NCI-H2081 (cell line): Measurements from ENCODE around the gene SLC25A44.

Source experiments
- DNase-seq, 2 experiments: peaks; one replicate each; lab custom pipeline; 2025; lab: John Stamatoyannopoulos, UW

The SLC25A44 gene

GRCh38 chr1:156193488-156194299 lies at the start of gene SLC25A44:
TSS of gene SLC25A44 (plus strand) at chr1:156194104. CDS start at chr1:156199848, 5,744 bp downstream.
- peak; percentile 100 for DNase-seq

- no peak for DNase-seq
These were observed 49.2 kb upstream of the SLC25A44 start for GRCh38 chr1:156144742-156145141.

GRCh38 chr1:156145650-156146019 lies 48.3 kb upstream of the SLC25A44 start:
- no peak for DNase-seq

- DNase-seq = peak; percentile 62 to 82
These were observed 47.7 kb upstream of the SLC25A44 start for GRCh38 chr1:156146020-156146768.

- no peak for DNase-seq
These were observed 47.0 kb upstream of the SLC25A44 start for GRCh38 chr1:156146769-156147405.

- no peak for DNase-seq
These were observed 45.7 kb upstream of the SLC25A44 start for GRCh38 chr1:156148216-156148615.

- no peak for DNase-seq
These were observed 44.3 kb upstream of the SLC25A44 start for GRCh38 chr1:156149374-156150332.

- no peak for DNase-seq
These were observed 43.4 kb upstream of the SLC25A44 start for GRCh38 chr1:156150333-156151011.

- no peak for DNase-seq
These were observed 42.7 kb upstream of the SLC25A44 start for GRCh38 chr1:156151093-156151688.

GRCh38 chr1:156152628-156153027 lies 41.3 kb upstream of the SLC25A44 start:
- no peak for DNase-seq

GRCh38 chr1:156153362-156153761 lies 40.5 kb upstream of the SLC25A44 start, which contains the start of gene SEMA4A:
TSS of gene SEMA4A (plus strand) at chr1:156153585. CDS start at chr1:156154579, 994 bp downstream.
- DNase-seq = no peak

GRCh38 chr1:156154317-156154749 lies 39.6 kb upstream of the SLC25A44 start:
- no peak for DNase-seq

GRCh38 chr1:156155756-156156510 lies 38.0 kb upstream of the SLC25A44 start:
- DNase-seq = no peak

- no peak for DNase-seq
These were observed 36.4 kb upstream of the SLC25A44 start for GRCh38 chr1:156157506-156157905.

- no peak for DNase-seq
These were observed 35.9 kb upstream of the SLC25A44 start for GRCh38 chr1:156157966-156158365.

- DNase-seq = no peak
These were observed 33.7 kb upstream of the SLC25A44 start for GRCh38 chr1:156160000-156160742.

- DNase-seq = peak; percentile 40 to 62
These were observed 33.1 kb upstream of the SLC25A44 start for GRCh38 chr1:156160743-156161171.

GRCh38 chr1:156162430-156163037 lies 31.4 kb upstream of the SLC25A44 start:
- DNase-seq = no peak
